ENCODE measurements around the gene MTA2. TPM values are rescaled to one million over a fixed set of nuclear protein-coding genes. Genes with fewer than 3 reads are reported as not detected.

MTA2 gene
- total and polyA plus RNA-seq, 10 of the 15 experiments (the other 5 are each of a cell fraction or from before 2014, with no cell fraction given), result 6.7 to 201 (median 113) TPM

DNA sequence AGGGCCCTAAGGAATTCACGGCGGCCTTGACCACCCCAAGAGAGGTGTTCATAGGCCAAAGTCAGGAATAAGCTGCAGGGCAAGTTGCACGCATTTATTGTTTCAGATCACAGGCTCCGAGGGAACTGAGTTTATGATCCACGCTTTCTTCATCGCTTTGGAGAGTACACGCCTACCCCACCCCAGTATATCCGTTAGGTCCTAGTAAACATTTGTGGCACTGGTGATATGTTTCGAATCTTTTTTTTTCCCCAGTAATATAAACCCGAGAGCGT, 43.9 kb upstream of the MTA2 start (continued):
- TF ChIP-seq, protein P1, sequence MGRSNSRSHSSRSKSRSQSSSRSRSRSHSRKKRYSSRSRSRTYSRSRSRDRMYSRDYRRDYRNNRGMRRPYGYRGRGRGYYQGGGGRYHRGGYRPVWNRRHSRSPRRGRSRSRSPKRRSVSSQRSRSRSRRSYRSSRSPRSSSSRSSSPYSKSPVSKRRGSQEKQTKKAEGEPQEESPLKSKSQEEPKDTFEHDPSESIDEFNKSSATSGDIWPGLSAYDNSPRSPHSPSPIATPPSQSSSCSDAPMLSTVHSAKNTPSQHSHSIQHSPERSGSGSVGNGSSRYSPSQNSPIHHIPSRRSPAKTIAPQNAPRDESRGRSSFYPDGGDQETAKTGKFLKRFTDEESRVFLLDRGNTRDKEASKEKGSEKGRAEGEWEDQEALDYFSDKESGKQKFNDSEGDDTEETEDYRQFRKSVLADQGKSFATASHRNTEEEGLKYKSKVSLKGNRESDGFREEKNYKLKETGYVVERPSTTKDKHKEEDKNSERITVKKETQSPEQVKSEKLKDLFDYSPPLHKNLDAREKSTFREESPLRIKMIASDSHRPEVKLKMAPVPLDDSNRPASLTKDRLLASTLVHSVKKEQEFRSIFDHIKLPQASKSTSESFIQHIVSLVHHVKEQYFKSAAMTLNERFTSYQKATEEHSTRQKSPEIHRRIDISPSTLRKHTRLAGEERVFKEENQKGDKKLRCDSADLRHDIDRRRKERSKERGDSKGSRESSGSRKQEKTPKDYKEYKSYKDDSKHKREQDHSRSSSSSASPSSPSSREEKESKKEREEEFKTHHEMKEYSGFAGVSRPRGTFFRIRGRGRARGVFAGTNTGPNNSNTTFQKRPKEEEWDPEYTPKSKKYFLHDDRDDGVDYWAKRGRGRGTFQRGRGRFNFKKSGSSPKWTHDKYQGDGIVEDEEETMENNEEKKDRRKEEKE (IDR thresholded peaks at IDR 0.05), result no peak
- TF ChIP-seq, protein P2, sequence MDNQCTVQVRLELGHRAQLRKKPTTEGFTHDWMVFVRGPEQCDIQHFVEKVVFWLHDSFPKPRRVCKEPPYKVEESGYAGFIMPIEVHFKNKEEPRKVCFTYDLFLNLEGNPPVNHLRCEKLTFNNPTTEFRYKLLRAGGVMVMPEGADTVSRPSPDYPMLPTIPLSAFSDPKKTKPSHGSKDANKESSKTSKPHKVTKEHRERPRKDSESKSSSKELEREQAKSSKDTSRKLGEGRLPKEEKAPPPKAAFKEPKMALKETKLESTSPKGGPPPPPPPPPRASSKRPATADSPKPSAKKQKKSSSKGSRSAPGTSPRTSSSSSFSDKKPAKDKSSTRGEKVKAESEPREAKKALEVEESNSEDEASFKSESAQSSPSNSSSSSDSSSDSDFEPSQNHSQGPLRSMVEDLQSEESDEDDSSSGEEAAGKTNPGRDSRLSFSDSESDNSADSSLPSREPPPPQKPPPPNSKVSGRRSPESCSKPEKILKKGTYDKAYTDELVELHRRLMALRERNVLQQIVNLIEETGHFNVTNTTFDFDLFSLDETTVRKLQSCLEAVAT (IDR thresholded peaks at IDR 0.05), result no peak

DNA sequence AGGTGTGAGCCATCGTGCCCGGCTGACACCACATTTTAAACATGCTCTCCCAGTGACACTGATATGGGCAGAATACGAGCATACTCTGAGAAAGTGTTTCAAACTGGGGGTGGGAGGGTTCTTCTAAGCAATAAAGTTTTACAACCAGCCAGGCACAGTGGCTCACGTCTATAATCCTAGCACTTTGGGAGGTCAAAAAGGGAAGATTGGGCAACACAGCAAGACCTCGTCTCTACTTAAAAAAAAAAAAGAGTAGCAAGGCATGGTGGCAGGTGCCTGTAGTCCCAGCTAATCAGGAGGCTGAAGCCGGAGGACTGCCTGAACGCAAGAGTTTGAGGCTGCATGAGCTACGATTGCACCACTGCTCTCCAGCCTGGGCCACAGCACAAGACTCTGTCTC, 42.6 kb upstream of the MTA2 start:
- Histone ChIP-seq H2AFZ (ENCODE audit: control insufficient read depth, low read depth, low read length) (no peak overlapping the region), H3K4me3 (no peak overlapping the region), H3K27me3 (replicated peaks in 1 of 2; ENCODE audit: control insufficient read depth in 2 of 2, insufficient read depth in 2 of 2, low read length in 1 of 2) (no peaks in the 10 kb centered on the region), H3K9ac (ENCODE audit: control insufficient read depth, insufficient read depth, low read length) (no peak overlapping the region), H3K4me2 (ENCODE audit: control insufficient read depth, insufficient read depth) (no peak overlapping the region), H3K79me2 (ENCODE audit: control insufficient read depth, insufficient read depth, low read length) (peaks cover 37% of the 10 kb centered on the region), H3K27ac (ENCODE audit: control insufficient read depth, insufficient read depth) (no peak overlapping the region), H4K20me1 (ENCODE audit: control insufficient read depth, insufficient read depth) (no peaks in the 10 kb centered on the region), H3K36me3 (ENCODE audit: control insufficient read depth in 2 of 2, insufficient read depth in 2 of 2, low read length in 1 of 2) (peaks cover 10 to 11% of the 10 kb centered on the region in 2 experiments; a peak in 3 of 4 replicates), H3K4me1 (ENCODE audit: control insufficient read depth, insufficient read depth, low read length) (peaks cover 4% of the 10 kb centered on the region; the same call in 1 of the 2 replicates), H3K9me3 (replicated peaks; ENCODE audit: control insufficient read depth, insufficient read depth, low read length) (no peaks in the 10 kb centered on the region)
- 89% methylated on average over 7 of the region's 8 CpGs for WGBS (ENCODE audit: insufficient coverage, insufficient replicate concordance, low lambda C conversion rate, missing lambda C conversion rate)
- ChIA-PET RAD21 (ENCODE audit: unreplicated experiment) (interaction anchor here (1.2 kb wide), 1 partner anchor 19 kb away, joined by 3 read pairs; no protein-coding TSS in a partner anchor), CTCF (interaction anchor here (0.6 to 1.4 kb wide), 5 partner anchors 20 to 438 kb away, joined by 3 to 6 read pairs (median 3); partner anchors contain the start of genes C11orf98 and CSKMT), SMC1A (ENCODE audit: uncharacterized antibody, unreplicated experiment) (interaction anchor here (0.6 to 3.1 kb wide), 4 partner anchors 11 to 24 kb away, joined by 3 to 9 read pairs (median 4); no protein-coding TSS in a partner anchor), POLR2A (interaction anchor here (0.8 to 14.6 kb wide), 4 partner anchors 11 to 32 kb away, joined by 3 to 295 read pairs (median 6); partner anchors contain the start of genes B3GAT3, C11orf98, CSKMT and LBHD1)
- in situ Hi-C loops (cut with MboI) (no loop called here), intact Hi-C loops (cut with micrococcal nuclease; ENCODE audit: unreplicated experiment) (no loop called here)
- FAIRE-seq (no peak), ATAC-seq (no peak), DNase-seq (ENCODE audit: low read depth, low spot score) (no peak)
- TF ChIP-seq EP300 (IDR thresholded peaks at IDR 0.05; ENCODE audit: borderline replicate concordance in 1 of 2, control insufficient read depth in 1 of 2, low read depth in 2 of 2, low read length in 2 of 2), result no peak
- TF ChIP-seq KAT2A (conservative IDR thresholded peaks at IDR 0.05; ENCODE audit: control insufficient read depth, low read depth, low read length), result no peak
- TF ChIP-seq ZNF24 (IDR thresholded peaks at IDR 0.05), result no peak
- TF ChIP-seq RBBP5 (conservative IDR thresholded peaks at IDR 0.05), result no peak
- TF ChIP-seq, protein P3, sequence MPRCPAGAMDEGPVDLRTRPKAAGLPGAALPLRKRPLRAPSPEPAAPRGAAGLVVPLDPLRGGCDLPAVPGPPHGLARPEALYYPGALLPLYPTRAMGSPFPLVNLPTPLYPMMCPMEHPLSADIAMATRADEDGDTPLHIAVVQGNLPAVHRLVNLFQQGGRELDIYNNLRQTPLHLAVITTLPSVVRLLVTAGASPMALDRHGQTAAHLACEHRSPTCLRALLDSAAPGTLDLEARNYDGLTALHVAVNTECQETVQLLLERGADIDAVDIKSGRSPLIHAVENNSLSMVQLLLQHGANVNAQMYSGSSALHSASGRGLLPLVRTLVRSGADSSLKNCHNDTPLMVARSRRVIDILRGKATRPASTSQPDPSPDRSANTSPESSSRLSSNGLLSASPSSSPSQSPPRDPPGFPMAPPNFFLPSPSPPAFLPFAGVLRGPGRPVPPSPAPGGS (IDR thresholded peaks at IDR 0.05; ENCODE audit: borderline replicate concordance, insufficient read depth, low read depth, low read length, poor library complexity, severe bottlenecking), result no peak
- TF ChIP-seq, protein P4, sequence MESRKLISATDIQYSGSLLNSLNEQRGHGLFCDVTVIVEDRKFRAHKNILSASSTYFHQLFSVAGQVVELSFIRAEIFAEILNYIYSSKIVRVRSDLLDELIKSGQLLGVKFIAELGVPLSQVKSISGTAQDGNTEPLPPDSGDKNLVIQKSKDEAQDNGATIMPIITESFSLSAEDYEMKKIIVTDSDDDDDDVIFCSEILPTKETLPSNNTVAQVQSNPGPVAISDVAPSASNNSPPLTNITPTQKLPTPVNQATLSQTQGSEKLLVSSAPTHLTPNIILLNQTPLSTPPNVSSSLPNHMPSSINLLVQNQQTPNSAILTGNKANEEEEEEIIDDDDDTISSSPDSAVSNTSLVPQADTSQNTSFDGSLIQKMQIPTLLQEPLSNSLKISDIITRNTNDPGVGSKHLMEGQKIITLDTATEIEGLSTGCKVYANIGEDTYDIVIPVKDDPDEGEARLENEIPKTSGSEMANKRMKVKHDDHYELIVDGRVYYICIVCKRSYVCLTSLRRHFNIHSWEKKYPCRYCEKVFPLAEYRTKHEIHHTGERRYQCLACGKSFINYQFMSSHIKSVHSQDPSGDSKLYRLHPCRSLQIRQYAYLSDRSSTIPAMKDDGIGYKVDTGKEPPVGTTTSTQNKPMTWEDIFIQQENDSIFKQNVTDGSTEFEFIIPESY (IDR thresholded peaks at IDR 0.05), result no peak
- no TSS peak for BruUV-seq (replicated peaks)

All from GM12878 (cell line).